Sigmoid colon (tissue), 7 donors: ENCODE data around the gene WDR11. TPM values are rescaled to one million over a fixed set of nuclear protein-coding genes. Genes with fewer than 3 reads are reported as not detected.

Experiments used
- DNase-seq: peaks from one replicate; pipeline ENCODE4 v3.0.0-alpha.2; 2019
- H3K27ac ChIP-seq, 4 donors: fragments of 200-600 bp; sonication (generic); one replicate each; pipeline ENCODE4 v1.5.1; 2016 to 2019; ENCODE audit warnings: mild to moderate bottlenecking in 1 of 4
- H3K27me3 ChIP-seq, 3 donors: fragments of 200-600 bp; sonication (generic); one replicate each; pipeline ENCODE4 v1.5.1; 2019; ENCODE audit warnings: mild to moderate bottlenecking in 1 of 3
- H3K36me3 ChIP-seq, 4 donors: fragments of 200-600 bp; sonication (generic); one replicate each; pipeline ENCODE4 v1.5.1; 2016 to 2019
- H3K4me1 ChIP-seq, 4 donors: fragments of 200-600 bp; sonication (generic); one replicate each; pipeline ENCODE4 v1.5.1; 2017 to 2019
- H3K4me3 ChIP-seq, 4 donors: fragments of 200-600 bp; sonication (generic); one replicate each; pipeline ENCODE4 v1.5.1; 2017 to 2019; ENCODE audit warnings: mild to moderate bottlenecking in 2 of 4, moderate library complexity in 1 of 4
- H3K9me3 ChIP-seq, 4 donors: fragments of 200-600 bp in 3 of 4; sonication (generic) in 3 of 4; one replicate each; pipeline versions ENCODE4 v1.5.1 to v1.6.1; 2013 to 2019
- CTCF ChIP-seq, 4 experiments: fragments of 450-650 bp in 3 of 4; fragments of 200-600 bp in 1 of 4; IDR thresholded peaks; one replicate each; pipeline ENCODE4 v1.5.1; 2016 to 2019; ENCODE audit warnings: antibody characterized with exemption in 4 of 4, mild to moderate bottlenecking in 3 of 4, moderate library complexity in 2 of 4
- EP300 ChIP-seq, 4 donors: sonication (generic); formaldehyde crosslinking; IDR thresholded peaks; one replicate each; pipeline ENCODE4 v1.6.1; 2017; ENCODE audit warnings: antibody characterized with exemption in 4 of 4
- POLR2A ChIP-seq, 2 donors: fragments of 450-650 bp; IDR thresholded peaks; one replicate each; pipeline ENCODE4 v1.6.1; 2016; ENCODE audit warnings: antibody characterized with exemption in 2 of 2, mild to moderate bottlenecking in 2 of 2, moderate library complexity in 2 of 2
- POLR2AphosphoS5 ChIP-seq, 4 donors: sonication (generic); formaldehyde crosslinking; IDR thresholded peaks; one replicate each; pipeline ENCODE4 v1.6.1; 2017; ENCODE audit warnings: antibody characterized with exemption in 4 of 4
- WGBS, 2 donors: extraction: QIAGEN DNeasy Blood & Tissue Kit; methylation state at CpG; one replicate each; pipeline ENCODE4 v1.1.7; 2013; 5-methylcytosine and 5-hydroxymethylcytosine counted together
- intact Hi-C: fragments of 100-400 bp; cut with DNase I; formaldehyde crosslinking; loops from one replicate; pipeline ENCODE4 v1.15.1; 2023
- polyA plus RNA-seq, 3 donors: library from polyadenylated mRNA; stranded (reverse); fragments of 200-250 nt; gene quantifications; one replicate each; pipeline ENCODE4 v1.2.3, GENCODE V29; 2013
- total RNA-seq, 4 donors: library from RNA; depleted of rRNA; stranded (reverse); fragments of >200 nt; gene quantifications; one replicate each; pipeline ENCODE4 v1.1.0, GENCODE V29; 2016
- donor health status: healthy with polysubstance abuse.
- donor health status: Bipolar disorder and iron deficiency.
- donor health status: healthy.

The WDR11 gene
- total and polyA plus RNA-seq, 7 donors, result 18.5 to 65.1 (median 40.3) TPM

- intact Hi-C loops, result no loop called here
- no peak overlapping the region for H3K27ac ChIP-seq
- H3K9me3 ChIP-seq, result no peaks in the 10 kb centered on the region
- DNase-seq, result no peak
- H3K27me3 ChIP-seq, result no peaks in the 10 kb centered on the region
- TF ChIP-seq EP300 (IDR thresholded peaks at IDR 0.05), result no peak
- TF ChIP-seq POLR2A (IDR thresholded peaks at IDR 0.05), result no peak
- TF ChIP-seq POLR2AphosphoS5 (IDR thresholded peaks at IDR 0.05), result no peak
- no peak for TF ChIP-seq CTCF (IDR thresholded peaks at IDR 0.05)
- no peak overlapping the region for H3K4me3 ChIP-seq
- 85 to 92% methylated on average over 3 of the region's 3 CpGs for WGBS, 2 donors
- H3K36me3 ChIP-seq, result no peaks in the 10 kb centered on the region
- no peaks in the 10 kb centered on the region for H3K4me1 ChIP-seq
Measured at GRCh38 chr10:120828763-120829319, 22.3 kb upstream of the WDR11 start.

GRCh38 chr10:120832106-120832505, 19.1 kb upstream of the WDR11 start:
- intact Hi-C loops, result no loop called here
- no peak overlapping the region for H3K4me3 ChIP-seq
- H3K9me3 ChIP-seq, result no peaks in the 10 kb centered on the region
- no peaks in the 10 kb centered on the region for H3K27me3 ChIP-seq
- 91% methylated on average over 9 of the region's 9 CpGs for WGBS, 2 donors
- no peak for DNase-seq
- no peaks in the 10 kb centered on the region for H3K36me3 ChIP-seq
- no peak overlapping the region for H3K27ac ChIP-seq
- TF ChIP-seq CTCF (IDR thresholded peaks at IDR 0.05) (no peak), POLR2A (IDR thresholded peaks at IDR 0.05) (no peak), EP300 (IDR thresholded peaks at IDR 0.05) (no peak), POLR2AphosphoS5 (IDR thresholded peaks at IDR 0.05) (no peak)
- H3K4me1 ChIP-seq, result no peaks in the 10 kb centered on the region

- intact Hi-C loops, result no loop called here
- DNase-seq, result no peak
- 53 to 71% methylated on average over 6 of the region's 6 CpGs for WGBS, 2 donors
- Histone ChIP-seq H3K4me3 (no peak overlapping the region), H3K4me1 (no peaks in the 10 kb centered on the region), H3K9me3 (no peaks in the 10 kb centered on the region), H3K27ac (no peak overlapping the region), H3K36me3 (no peaks in the 10 kb centered on the region), H3K27me3 (no peaks in the 10 kb centered on the region)
- TF ChIP-seq POLR2AphosphoS5 (IDR thresholded peaks at IDR 0.05), result no peak
- no peak for TF ChIP-seq POLR2A (IDR thresholded peaks at IDR 0.05)
- TF ChIP-seq CTCF (IDR thresholded peaks at IDR 0.05), result no peak
- TF ChIP-seq EP300 (IDR thresholded peaks at IDR 0.05), result no peak
Measured at GRCh38 chr10:120833222-120833928, 17.8 kb upstream of the WDR11 start.

- Histone ChIP-seq H3K36me3 (no peaks in the 10 kb centered on the region), H3K4me3 (no peak overlapping the region), H3K27me3 (no peaks in the 10 kb centered on the region), H3K9me3 (no peaks in the 10 kb centered on the region), H3K27ac (no peak overlapping the region), H3K4me1 (no peaks in the 10 kb centered on the region)
- 53 to 69% methylated on average over 2 of the region's 2 CpGs for WGBS, 2 donors
- DNase-seq, result no peak
- intact Hi-C loops, result no loop called here
- TF ChIP-seq EP300 (IDR thresholded peaks at IDR 0.05) (no peak), POLR2AphosphoS5 (IDR thresholded peaks at IDR 0.05) (no peak), CTCF (IDR thresholded peaks at IDR 0.05) (no peak), POLR2A (IDR thresholded peaks at IDR 0.05) (no peak)
Measured at GRCh38 chr10:120835603-120836002, 15.6 kb upstream of the WDR11 start.
